Prostate gland (tissue), 2 donors: Measurements from ENCODE around the gene UBE2H.

Source experiments
- POLR2A ChIP-seq: fragments of 450-650 bp; IDR thresholded peaks from one replicate; pipeline ENCODE4 v1.6.1; 2016; ENCODE audit warnings: antibody characterized with exemption, mild to moderate bottlenecking
- TF ChIP-seq, protein P1 (sequence below), 4 experiments: fragments of 200-600 bp in 2 of 4; fragments of 450-650 bp in 2 of 4; sonication (generic) in 2 of 4; IDR thresholded peaks; 1 replicate in 3 of 4; 2 replicates in 1 of 4; pipeline ENCODE4 v1.5.1; 2016 to 2019; ENCODE audit warnings: antibody characterized with exemption in 4 of 4, mild to moderate bottlenecking in 2 of 4, moderate library complexity in 2 of 4

DNA sequence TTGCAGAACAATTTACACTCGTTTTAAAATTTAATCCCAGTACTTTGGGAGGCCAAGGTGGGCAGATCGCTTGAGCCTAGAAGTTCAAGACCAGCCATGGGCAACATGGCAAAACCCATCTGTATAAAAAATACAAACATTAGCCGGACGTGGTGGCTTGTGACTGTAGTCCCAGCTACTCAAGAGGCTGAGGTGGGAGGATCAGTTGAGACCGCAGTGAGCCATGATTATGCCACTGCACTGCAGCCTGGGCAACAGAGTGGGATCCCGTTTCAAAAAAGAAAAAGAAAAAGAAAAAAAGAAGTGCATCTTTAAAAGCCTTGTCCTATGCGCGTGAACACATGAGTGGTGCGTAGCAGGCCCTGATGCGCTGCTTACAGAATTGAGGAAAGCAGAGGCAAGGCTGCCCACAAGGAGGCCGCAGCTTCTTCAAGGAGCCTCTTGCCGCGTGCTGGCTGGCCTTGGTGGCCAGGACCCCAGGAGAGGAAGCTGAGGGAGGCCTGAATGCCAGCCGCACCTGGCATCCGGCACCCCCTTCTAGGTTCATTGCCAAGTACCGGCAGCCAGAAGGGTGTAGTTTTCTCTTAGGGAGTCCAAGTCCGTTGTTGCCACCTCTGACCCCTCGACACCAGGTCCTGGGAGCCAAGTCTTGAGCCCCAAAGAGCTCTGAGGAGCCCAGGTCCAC, 124.5 kb downstream of the UBE2H start:
- TF ChIP-seq POLR2A, result no peak
- TF ChIP-seq, protein P1, sequence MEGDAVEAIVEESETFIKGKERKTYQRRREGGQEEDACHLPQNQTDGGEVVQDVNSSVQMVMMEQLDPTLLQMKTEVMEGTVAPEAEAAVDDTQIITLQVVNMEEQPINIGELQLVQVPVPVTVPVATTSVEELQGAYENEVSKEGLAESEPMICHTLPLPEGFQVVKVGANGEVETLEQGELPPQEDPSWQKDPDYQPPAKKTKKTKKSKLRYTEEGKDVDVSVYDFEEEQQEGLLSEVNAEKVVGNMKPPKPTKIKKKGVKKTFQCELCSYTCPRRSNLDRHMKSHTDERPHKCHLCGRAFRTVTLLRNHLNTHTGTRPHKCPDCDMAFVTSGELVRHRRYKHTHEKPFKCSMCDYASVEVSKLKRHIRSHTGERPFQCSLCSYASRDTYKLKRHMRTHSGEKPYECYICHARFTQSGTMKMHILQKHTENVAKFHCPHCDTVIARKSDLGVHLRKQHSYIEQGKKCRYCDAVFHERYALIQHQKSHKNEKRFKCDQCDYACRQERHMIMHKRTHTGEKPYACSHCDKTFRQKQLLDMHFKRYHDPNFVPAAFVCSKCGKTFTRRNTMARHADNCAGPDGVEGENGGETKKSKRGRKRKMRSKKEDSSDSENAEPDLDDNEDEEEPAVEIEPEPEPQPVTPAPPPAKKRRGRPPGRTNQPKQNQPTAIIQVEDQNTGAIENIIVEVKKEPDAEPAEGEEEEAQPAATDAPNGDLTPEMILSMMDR (IDR thresholded peaks at IDR 0.05), result no peak
